NB4 (cell line): Measurements from ENCODE around the gene LRP1B.

Source experiments
- POLR2A ChIP-seq: IDR thresholded peaks from 2 replicates; pipeline ENCODE4 v1.6.1; 2011; ENCODE audit warnings: mild to moderate bottlenecking; ENCODE audit not compliant: insufficient read length; ENCODE audit errors: extremely low read depth
- TF ChIP-seq, protein P1 (sequence below): IDR thresholded peaks from one replicate; pipeline ENCODE4 v1.5.1; 2012; ENCODE audit warnings: low read depth, low read length

DNA sequence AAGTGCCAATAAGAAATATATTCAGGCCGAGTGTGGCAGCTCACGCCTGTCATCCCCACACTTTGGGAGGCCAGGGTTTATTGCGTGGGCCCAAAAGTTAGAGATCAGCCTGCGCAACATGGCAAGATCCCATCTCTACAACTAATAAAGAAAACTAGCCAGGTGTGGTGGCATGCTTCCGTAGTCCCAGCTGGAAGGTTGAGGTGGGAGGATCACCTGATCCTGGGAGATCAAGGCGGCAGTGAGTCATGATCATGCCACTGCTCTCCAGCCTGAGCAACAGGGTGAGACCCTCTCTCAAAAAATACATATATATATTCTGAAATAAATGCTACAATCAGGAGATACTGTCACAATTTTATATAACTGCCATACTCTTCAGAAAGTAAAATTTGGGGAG, 1745.9 kb downstream of the LRP1B start:
- TF ChIP-seq, protein P1, sequence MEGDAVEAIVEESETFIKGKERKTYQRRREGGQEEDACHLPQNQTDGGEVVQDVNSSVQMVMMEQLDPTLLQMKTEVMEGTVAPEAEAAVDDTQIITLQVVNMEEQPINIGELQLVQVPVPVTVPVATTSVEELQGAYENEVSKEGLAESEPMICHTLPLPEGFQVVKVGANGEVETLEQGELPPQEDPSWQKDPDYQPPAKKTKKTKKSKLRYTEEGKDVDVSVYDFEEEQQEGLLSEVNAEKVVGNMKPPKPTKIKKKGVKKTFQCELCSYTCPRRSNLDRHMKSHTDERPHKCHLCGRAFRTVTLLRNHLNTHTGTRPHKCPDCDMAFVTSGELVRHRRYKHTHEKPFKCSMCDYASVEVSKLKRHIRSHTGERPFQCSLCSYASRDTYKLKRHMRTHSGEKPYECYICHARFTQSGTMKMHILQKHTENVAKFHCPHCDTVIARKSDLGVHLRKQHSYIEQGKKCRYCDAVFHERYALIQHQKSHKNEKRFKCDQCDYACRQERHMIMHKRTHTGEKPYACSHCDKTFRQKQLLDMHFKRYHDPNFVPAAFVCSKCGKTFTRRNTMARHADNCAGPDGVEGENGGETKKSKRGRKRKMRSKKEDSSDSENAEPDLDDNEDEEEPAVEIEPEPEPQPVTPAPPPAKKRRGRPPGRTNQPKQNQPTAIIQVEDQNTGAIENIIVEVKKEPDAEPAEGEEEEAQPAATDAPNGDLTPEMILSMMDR: no peak
- TF ChIP-seq POLR2A: no peak
